Fibroblast of skin of abdomen (primary cell): ENCODE results near the gene TCF25.

Experiments
- DNase-seq: peaks from one replicate; pipeline ENCODE4 v3.0.0-alpha.2; 2013

The TCF25 gene

DNA sequence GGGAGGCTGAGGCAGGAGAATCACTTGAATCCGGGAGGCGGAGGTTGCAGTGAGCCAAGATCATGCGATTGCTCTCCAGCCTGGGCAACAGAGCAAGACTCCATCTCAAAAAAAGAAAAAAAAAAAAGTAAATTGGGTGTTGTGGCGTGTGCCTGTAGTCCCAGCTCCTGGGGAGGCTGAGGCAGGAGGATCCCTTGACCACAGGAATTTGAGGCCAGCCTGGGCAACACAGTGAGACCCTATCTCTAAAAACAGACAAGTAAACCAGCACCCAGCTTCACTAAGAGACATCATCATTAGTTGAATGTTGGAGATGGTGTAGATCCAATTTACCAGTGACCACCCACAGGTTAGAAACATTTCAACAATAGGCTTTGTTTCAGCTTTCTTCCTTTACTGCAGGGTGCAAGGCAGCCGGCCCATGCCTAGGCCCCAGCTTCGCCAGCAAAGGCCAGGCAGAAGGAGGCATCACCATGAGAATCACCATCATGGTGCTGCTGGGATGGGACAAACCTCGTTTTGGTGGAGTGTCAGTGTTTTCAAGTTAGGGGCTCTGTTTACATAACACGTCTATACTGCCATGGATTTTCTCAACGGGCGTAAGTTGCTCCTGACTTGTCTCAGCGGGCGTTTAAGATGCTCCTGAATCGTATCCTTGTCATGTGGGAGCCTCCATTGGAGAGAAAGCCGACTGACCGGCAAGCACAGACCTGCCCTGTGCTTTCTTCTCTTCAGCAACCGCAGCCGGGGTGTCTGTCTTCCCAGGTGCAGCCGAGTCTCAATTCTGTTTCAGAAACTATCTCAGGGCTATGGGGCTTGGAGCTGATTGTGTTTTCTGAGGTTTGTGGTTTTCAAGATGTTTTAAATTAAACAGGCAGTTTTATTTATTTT is 7.3 kb downstream of the TCF25 start:
- DNase-seq = no peak

- DNase-seq = no peak
These were observed 8.0 kb downstream of the TCF25 start for GRCh38 chr16:89881368-89881730.

GRCh38 chr16:89883346-89884040 is 10.1 kb downstream of the TCF25 start:
- no peak for DNase-seq

GRCh38 chr16:89884041-89884421 is 10.6 kb downstream of the TCF25 start:
- DNase-seq = no peak

- no peak for DNase-seq
These were observed 13.9 kb downstream of the TCF25 start for GRCh38 chr16:89887243-89887642.

DNA sequence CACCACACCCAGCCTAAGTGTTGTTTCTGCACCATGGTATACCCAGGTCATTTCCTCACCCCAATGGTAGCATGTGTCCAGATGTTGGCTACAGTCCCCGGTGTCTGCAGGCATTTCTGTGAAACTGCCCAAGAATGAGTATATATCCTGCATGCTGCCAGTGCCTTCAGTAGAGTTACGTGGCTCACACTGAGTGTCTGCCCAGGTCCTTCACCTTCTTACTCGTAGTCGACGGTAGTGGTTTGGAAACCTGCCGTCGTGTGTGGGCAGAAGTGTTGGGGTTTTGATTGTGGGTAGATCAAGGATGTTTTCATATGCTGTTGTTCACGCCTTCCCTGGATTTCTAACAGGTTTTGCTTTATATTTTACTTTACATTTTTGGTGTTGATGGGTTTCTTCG is 16.8 kb downstream of the TCF25 start:
- no peak for DNase-seq

DNA sequence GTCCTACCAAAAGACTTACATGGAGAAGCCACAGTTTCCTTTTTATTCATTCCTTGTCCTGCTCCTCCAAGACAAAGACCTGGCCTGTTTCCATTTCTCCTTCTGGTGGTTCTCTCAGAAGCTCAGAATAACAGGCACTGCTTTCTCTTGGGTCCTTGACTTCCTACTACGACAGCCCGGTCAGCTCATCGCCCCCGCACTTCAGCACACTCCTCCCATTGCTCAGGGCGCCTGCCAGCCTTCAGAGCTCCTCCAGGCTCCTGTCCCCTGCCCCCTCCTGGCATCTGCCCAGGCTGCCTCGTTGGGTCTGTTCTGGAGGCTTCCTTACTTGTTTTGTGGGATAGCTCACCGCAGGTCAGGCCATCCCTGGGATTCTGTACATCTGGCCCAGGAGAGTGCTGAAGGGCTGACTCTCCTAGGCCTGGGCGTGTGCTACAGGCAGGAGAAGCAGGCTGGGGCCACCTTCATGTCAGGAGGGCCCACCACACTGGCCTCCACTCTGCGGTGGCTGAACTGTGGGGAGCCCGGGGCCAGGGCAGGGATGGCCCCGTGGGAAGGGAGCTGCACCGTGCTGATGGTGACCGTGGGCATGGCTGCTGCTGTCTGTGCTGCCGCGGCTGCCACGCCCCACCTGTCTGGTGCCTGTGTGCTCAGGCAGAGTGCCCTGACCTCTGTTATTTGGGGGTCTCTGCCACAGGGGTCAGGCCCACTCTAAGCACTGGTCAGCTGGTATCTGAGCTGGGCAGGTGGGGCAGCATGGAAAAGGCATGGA is 17.7 kb downstream of the TCF25 start:
- DNase-seq = no peak

DNA sequence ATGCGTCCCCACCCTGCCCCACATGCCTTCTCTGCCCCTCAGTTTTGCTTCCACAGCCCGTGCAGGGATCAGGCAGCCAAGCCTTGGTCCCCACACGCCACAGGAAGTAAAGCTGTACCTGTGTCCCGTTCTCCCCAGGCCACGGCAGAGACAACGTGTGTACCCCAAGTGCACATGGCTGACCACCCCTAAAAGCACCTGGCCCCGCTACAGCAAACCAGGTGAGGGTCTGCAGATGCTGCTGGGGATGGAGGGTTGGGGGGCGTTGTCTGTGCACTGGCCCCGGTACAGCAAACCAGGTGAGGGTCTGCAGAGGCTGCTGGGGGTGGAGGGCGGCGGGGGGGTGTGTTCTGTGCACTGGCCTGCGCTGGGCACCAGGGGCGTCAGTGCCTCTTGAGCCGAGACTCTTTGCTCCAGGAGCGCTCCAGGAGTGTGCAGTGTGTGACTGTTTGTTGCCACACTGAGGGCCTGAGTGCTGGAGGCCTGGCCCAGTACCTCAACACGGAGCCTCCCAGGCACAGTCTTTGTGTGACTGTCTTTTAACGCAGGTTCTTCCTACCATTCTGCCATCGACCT is 18.8 kb downstream of the TCF25 start:
- DNase-seq = no peak

DNA sequence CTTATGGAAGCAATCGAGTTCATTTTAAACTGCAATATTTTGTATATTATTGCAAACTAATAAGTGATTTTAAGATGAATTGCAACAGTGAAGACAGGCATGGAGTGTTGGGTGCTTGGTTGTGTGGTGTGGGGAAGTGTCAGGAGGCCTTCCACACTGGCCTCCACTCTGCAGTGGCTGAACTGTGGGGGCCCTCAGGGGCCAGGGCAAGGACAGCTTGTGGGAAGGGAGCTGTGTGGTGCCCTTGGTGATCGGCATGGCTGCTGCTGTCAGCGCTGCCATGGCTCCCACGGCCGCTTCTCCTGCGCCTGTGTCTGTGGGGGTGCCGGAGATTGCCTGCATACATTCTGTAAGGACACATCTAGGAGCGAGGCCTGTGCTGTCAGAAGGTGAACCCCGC is 19.2 kb downstream of the TCF25 start:
- DNase-seq = no peak

DNA sequence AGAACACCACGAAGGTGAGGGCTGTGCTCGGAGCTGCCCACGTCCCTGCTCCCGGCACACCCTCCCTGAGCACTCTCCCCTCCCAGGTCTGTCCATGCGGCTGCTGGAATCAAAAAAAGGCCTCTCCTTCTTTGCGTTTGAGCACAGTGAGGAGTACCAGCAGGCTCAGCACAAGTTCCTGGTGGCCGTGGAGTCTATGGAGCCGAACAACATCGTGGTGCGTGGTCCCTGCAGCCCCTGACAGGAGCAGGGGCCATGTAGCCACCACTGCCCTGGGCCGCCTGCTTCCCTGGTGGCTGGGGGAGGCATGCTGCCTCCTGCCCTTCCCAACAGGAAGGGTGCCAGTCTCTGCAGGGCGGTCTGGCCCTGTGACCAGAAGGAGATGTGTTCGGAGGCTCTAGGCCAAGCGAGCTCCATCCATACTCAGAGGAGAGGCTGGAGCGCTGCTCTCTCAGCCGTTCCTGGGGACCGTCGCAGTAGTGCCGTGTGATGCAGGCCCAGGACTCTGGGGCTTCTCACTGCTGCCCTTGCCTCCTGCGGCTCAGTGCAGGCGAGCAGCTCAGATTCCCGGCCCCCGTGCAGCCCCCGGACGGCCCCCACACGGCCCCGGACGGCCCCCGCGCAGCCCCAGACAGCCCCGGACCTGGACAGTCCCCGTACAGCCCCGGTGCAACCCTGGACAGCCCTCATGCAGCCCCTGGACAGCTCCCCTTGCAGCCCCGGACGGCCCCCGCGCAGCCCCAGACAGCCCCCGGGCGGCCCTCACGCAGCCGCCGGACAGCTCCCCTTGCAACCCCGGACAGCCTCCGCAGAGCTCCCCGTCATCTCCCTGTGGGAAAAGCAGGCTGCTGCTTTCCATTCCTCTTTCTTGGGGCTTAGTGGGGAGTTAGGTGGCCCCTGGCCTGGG is 20.5 kb downstream of the TCF25 start:
- DNase-seq = no peak

DNA sequence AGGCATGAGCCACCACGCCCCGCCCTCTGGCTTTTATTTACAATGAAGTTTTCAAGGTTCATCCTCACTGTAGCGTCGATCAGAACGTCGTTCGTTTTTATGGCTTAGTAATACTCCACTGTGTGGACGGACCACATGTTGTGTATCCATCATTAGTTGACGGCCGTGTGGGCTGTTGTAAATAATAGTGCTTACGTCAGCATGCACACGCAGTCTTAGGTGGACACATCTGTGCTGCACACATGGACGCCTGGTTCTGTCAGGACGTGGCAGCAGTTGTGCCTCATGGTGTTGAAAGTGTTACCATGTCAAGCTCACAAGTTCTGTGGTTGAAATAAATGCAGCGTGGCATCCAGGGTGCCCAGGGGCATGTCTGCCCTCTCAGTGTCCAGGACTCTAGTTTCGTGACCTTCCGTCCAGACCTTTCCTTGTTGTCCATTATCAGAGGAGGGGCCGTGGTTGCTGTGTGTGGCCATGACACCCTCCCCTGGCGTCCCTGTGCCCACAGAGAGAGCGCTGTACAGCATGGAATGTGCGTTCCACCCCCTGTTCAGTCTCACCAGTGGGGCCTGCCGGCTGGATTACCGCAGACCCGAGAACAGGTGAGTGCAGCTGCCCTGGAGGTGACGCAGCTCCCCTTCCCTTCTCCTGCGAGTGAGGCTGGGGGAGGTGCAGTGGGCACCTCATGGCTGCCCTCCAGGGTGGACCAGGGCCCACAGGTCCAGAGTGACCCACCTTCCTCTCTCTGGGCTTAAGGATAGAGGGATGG is 22.3 kb downstream of the TCF25 start:
- DNase-seq = no peak

GRCh38 chr16:89897204-89897603 is 23.8 kb downstream of the TCF25 start:
- DNase-seq = no peak

GRCh38 chr16:89898201-89898967 is 25.0 kb downstream of the TCF25 start:
- DNase-seq = no peak

- DNase-seq = no peak
These were observed 26.6 kb downstream of the TCF25 start for GRCh38 chr16:89899879-89900481.

GRCh38 chr16:89900885-89901284 is 27.5 kb downstream of the TCF25 start:
- DNase-seq = no peak

DNA sequence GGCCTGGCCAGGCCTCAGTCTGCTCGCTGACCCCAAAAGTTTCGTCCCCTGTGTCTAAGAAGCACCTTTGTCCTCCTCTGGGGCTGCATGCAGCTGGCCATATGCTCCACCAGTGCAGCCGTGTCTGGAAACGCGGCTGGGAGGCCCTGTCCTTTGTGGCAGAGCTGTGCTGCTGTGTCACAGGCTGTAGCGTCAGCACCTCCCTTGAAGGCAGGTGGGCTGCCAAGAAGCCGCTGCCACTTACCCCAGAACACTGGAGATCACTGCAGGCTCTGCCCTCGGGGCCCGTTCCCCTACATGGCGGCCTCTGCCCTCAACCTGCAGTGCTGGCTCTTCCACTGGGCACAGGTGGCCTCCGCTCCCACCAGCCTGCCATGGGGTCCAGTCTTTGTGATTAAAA is 29.6 kb downstream of the TCF25 start:
- no peak for DNase-seq

GRCh38 chr16:89903908-89904515 is 30.6 kb downstream of the TCF25 start:
- DNase-seq = no peak

DNA sequence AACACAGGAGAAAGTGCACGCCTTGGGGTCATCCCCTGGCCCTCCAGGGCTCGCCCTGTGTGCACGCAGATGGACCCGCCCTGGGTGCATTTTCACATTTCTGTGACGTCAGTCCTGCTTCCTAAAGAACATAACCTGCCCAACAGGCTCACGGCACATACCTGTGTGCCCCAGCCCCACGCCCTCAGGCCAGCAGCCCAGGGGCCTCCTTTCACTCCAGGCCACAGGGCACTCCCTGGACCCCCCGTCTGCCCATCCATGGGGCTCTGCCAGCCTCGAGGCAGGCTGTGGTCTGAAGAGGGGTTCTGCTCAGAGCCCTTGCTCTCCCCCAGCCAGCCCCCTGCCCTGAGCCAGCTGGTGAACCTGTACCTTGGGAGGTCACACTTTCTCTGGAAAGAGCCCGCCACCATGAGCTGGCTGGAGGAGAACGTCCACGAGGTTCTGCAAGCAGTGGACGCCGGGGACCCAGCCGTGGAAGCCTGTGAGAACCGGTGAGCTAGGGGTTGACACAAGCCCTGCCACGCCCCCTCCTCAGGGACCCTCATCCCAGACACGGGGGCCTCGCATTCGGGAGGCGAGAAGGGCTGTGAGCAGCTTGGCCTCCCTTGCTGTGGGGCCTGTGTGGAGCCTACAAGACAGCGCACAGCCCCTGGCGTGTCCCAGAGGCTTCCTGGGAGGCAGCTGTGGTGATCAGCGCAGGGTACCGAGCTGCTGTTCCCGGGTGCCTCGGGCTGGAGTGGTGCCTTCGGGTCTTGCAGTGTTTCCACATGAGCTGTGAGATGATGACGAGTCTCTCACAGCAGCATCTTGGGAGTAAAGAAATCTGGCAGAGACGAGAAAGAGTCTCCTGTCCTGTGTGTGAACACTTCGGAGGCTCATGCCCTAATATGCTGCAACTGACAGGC is 31.5 kb downstream of the TCF25 start:
- DNase-seq = no peak
